CD4-positive, alpha-beta T cell treated with Interleukin-1 beta for 1 hour (primary cell): Measurements from ENCODE around the gene PEX7.
"Not testable (repeated sequence)": the region's sequence is repeated elsewhere in the genome, so short reads cannot be mapped to it uniquely, and the experiment has no call there.

Source experiments
- DNase-seq, 2 donors: peaks; one replicate each; pipeline ENCODE4 v3.0.0-alpha.2; 2020 to 2022

The PEX7 gene, protein sequence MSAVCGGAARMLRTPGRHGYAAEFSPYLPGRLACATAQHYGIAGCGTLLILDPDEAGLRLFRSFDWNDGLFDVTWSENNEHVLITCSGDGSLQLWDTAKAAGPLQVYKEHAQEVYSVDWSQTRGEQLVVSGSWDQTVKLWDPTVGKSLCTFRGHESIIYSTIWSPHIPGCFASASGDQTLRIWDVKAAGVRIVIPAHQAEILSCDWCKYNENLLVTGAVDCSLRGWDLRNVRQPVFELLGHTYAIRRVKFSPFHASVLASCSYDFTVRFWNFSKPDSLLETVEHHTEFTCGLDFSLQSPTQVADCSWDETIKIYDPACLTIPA

DNA sequence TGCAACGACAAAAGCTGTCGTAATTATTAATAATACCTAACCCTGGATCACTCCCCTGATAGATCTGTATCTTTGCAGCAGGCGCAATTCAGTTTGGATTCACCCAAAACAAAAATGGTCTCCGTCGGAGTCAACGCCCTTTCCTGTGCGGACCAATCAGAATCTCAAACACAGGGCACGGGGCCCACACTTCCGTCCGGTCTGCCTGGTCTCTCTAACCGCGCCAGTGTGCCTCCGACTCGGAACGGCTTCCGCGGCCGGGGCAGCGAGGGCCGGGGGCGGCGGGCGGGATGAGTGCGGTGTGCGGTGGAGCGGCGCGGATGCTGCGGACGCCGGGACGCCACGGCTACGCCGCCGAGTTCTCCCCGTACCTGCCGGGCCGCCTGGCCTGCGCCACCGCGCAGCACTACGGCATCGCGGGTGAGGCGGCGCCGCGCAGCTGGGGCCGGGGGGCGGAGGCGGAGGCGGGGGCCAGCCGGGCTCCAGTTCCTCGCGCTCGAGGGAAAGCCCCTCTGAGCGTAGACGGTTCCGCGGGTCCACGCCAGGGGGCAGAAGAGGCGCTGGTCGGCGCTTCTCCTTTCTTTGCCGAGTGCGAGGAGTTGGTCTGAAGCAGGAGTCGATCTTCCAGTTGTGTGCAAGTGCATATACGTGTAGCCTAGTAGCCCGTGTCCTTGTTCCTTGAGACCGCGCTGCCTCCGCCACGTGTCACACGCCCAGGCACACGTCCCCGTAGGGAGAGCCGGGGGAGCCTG lies at the start of gene PEX7:
PEX7 (plus strand) TSS at position 217 of the 752 bp plus-strand sequence; CDS start at position 291, 74 bp downstream.
- peak; percentile 89 to 93 for DNase-seq

DNA sequence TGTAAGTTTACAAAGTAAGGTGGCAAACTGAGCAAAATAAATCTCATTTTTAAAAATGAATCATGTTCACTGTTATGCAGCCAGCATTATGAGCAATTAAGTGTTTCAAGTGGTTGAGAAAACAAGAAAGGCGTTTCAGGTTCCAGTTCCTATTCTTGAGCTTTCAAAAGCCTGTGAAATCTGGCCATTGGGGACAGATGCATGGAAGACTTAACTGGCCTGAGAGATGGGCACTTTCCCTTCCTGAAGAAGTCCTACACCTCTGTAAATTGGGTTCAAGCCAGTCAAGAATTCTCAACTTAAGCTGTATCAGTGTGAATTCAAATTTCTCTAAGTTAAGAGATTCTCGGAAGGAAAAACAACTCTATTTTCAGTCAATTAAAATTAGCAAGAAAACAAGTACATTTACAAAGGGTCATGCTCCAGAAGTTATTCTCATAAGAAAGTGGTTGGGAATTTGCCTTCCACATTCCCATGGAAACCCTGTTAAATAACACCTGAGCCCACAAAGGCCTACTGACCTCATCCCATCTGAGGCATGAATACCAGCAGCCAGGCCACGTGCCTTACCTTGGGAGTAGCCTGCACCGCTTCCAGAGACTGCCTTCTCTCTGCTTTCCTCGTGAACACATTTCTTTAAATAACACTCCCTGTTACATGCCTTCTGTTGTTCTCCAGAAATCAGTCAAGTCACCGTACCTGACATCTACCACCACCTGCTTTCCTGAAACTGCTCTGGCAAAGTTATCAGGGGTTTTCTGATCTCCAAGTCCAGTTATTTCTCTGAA lies 49.5 kb upstream of the PEX7 start:
- DNase-seq = no peak

GRCh38 chr6:136773473-136773796 lies 49.0 kb upstream of the PEX7 start:
- no peak for DNase-seq

GRCh38 chr6:136774228-136775041 lies 48.0 kb upstream of the PEX7 start:
- no peak for DNase-seq

GRCh38 chr6:136775081-136775480 lies 47.3 kb upstream of the PEX7 start:
- no peak for DNase-seq

DNA sequence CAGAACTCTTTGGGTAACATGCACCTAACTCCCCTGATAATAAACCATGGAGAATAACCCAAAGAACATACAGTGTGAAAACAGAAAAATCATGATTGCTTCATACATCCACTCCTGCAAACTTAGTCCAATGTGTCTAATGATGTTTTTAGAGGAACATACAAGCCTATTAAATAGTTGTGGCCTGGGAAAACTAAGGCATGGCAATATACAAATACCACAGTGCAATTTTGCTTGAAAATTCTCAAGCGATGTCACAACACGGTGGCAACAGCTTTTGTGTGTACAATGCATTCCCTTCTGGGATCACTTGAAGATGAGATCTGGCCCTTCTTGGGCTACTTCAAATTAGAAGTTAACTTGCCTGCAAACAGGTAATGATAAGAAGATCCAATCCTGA lies 46.8 kb upstream of the PEX7 start:
- no peak for DNase-seq

- no peak for DNase-seq
Observed at GRCh38 chr6:136777651-136778050, 44.7 kb upstream of the PEX7 start.

DNA sequence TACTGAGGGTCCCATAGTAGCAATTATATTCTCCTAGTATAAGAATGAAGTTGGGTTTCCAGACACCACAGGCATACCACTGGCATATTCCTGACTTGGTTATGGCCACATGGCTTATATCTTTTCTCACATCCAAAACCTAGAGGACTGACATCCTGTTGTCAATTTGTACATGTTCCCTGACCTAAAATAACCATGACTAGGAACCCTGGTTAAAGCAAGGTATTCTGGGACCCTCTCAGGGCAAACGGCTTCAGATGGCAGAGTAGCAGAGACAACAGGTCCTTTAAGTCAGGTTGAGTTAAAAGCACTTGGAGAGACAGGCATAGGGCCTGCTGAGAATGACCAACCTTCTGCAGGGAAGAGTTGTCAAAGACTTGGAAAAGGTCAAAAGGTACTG lies 42.7 kb upstream of the PEX7 start:
- DNase-seq = no peak

GRCh38 chr6:136780972-136781371 lies 41.4 kb upstream of the PEX7 start:
- no peak for DNase-seq

DNA sequence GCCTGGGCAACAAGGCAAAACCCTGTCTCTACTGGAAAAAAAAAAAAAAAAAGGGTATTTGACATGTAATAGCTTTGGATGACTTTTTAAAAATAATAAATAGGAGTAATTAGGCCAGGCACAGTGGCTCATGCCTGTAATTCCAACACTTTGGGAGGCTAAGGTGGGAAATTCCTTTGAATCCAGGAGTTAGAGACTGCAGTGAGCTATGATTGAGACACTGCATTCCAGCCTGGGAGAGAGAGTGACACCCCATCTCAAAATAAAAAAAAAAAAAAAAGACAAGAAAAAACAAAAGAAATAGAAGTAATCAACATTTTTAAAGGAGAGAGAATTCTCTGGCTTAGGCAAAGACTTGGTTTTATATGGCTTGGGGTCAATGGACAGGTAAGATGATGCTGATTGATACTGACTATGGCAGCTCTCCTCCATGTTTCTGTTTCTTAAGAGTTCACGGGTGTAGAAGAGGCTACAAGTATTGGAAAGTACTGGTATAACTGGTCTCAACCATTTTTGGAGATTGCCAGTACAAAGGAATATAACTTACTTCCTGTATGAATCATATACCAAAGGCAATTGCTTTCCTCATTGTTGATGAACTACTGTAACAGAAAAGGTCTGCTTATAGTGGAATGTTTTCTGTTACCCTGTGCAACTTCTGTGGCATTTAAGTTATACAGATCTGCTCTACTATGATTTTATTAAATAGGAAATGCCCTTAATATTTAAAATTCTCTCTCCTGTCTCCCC lies 40.2 kb upstream of the PEX7 start:
- no peak for DNase-seq

- DNase-seq = no peak
Observed at GRCh38 chr6:136783021-136783420, 39.4 kb upstream of the PEX7 start.

- peak; percentile 32 to 65 for DNase-seq
Observed at GRCh38 chr6:136783495-136784270, 38.7 kb upstream of the PEX7 start.

GRCh38 chr6:136784271-136784664 lies 38.1 kb upstream of the PEX7 start:
- DNase-seq = no peak

GRCh38 chr6:136784910-136785746 lies 37.3 kb upstream of the PEX7 start:
- DNase-seq = peak; percentile 46 to 64

DNA sequence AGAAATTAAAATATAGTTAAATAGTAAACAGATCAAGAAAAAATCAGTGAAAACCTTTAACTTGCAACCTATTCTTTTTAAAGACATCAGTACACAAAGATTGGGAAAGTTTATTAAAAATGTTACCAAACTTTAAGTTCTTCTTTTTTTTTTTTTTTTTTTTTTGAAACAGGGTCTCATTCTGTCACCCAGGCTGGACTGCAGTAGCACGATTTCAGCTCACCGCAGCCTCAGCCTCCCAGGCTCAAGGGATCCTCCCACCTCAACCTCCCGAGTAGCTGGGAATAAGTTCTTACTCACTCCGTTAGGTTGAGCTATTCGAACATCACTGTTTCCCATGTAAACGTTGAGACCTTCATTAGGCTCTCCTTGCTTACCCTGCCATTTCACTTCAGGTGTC lies 35.7 kb upstream of the PEX7 start:
- DNase-seq = no peak

DNA sequence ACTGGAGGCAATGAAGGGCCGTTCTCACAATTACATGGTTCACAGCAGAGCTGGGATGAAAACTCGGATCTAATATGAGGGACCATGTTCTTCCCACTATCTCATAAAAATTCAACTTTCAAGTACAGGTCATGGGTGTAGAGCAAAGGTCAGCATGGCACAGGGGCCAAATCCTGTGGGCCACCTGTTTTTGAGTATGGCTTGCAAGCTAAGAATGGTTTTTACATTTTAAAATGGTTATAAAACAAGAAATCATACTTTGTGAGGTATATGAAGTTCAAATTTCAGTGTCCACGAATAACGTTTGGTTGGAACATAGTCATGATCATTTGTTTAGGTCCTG lies 34.7 kb upstream of the PEX7 start:
- no peak for DNase-seq

DNA sequence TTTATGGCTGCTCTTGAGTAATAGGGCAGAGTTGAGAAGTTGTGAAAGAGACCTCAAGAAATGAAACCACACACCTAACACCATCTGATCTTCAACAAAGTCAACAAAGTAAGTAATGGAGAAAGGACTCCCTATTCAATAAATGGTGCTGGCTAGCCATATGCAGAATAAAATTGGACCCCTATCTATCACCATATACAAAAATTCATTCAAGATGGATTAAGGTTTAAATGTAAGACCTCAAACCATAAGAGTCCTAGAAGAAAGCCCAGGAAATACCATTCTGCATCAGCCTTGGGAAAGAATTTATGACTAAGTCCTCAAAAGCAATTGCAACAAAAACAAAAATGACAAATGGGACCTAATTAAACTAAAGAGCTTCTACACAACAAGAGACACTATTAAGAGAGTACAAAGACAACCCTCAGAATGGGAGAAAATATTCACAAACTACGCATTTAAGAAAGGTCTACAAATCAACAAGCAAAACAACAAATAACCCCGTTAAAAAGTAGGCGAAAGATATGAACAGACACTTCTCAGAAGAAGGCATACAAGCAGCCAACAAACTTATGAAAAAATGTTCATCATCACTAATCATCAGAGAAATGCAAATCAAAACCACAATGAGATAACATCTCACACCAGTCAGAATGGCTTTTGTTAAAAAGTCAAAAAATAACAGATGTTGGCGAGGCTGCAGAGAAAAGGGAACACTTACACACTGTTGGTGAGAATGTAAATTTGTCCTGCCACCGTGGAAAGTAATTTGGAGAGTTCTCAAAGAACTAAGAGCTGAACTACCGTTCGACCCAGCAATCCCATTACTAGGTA lies 34.1 kb upstream of the PEX7 start:
- DNase-seq = peak in 1 of 2 donors; percentile 71

- not testable (repeated sequence) for DNase-seq
Observed at GRCh38 chr6:136789440-136789839, 33.0 kb upstream of the PEX7 start.
